Activated naive CD4-positive, alpha-beta T cell treated with anti-CD3 and anti-CD28 coated beads, Interleukin-2, amount 50 U/mL, for 72 hours (primary cell): ENCODE measurements around the gene PPP2R1B. TPM values are rescaled to one million over a fixed set of nuclear protein-coding genes. Genes with fewer than 3 reads are reported as not detected.

Experiments used
- ATAC-seq, 2 donors: fragments of 150-1000 bp; cut with Tn5 transposase; 2 replicates each; pipeline ENCODE4 v1.10.0; 2021; ENCODE audit warnings: mild to moderate bottlenecking in 2 of 2, moderate library complexity in 2 of 2
- DNase-seq, 2 donors: peaks; one replicate each; pipeline ENCODE4 v3.0.0; 2021 to 2022; ENCODE audit warnings: low spot score in 2 of 2
- H3K27ac Mint-ChIP-seq, 2 donors: one replicate each; pipeline ENCODE4 v1.8.0; 2022; ENCODE audit warnings: mild to moderate bottlenecking in 2 of 2, mixed read lengths in 2 of 2
- H3K36me3 Mint-ChIP-seq, 2 donors: one replicate each; pipeline ENCODE4 v1.8.0; 2022; ENCODE audit warnings: mixed read lengths in 2 of 2
- H3K9me3 Mint-ChIP-seq, 2 donors: one replicate each; pipeline ENCODE4 v1.8.0; 2022; ENCODE audit warnings: mixed read lengths in 2 of 2
- total RNA-seq, 2 donors: library from RNA; stranded (reverse); gene quantifications; one replicate each; pipeline ENCODE4 v1.2.3, GENCODE V29; 2022

Gene PPP2R1B
- total RNA-seq, 2 donors from 2014 or later: 53.9 to 57.3 TPM

GRCh38 chr11:111737444-111738210 is 28.6 kb downstream of the PPP2R1B start:
- Mint-ChIP-seq H3K27ac (peak overlapping the region; percentile 28 to 79), H3K9me3 (no peaks in the 10 kb centered on the region), H3K36me3 (peaks cover 6 to 9% of the 10 kb centered on the region in 2 donors)
- no peak for DNase-seq
- ATAC-seq: no peak

- Mint-ChIP-seq H3K36me3 (peaks cover 6 to 9% of the 10 kb centered on the region in 2 donors), H3K9me3 (no peaks in the 10 kb centered on the region), H3K27ac (peak overlapping the region in 1 of 2 donors; percentile 79)
- ATAC-seq: no peak
- DNase-seq: no peak
These were observed 29.4 kb downstream of the PPP2R1B start for GRCh38 chr11:111736621-111737443.

- Mint-ChIP-seq H3K36me3 (peaks cover 4 to 6% of the 10 kb centered on the region in 2 donors), H3K9me3 (no peaks in the 10 kb centered on the region), H3K27ac (peak overlapping the region; percentile 36 to 79)
- ATAC-seq (no peak), DNase-seq (no peak)
These were observed 30.0 kb downstream of the PPP2R1B start for GRCh38 chr11:111736181-111736590.

GRCh38 chr11:111735262-111736116 is 30.7 kb downstream of the PPP2R1B start:
- Mint-ChIP-seq H3K27ac (peak overlapping the region; percentile 36 to 79), H3K9me3 (no peaks in the 10 kb centered on the region), H3K36me3 (peaks cover 0 to under 1% of the 10 kb centered on the region in 2 donors)
- DNase-seq (no peak), ATAC-seq (no peak)

GRCh38 chr11:111734954-111735261 is 31.3 kb downstream of the PPP2R1B start:
- Mint-ChIP-seq H3K9me3 (no peaks in the 10 kb centered on the region), H3K36me3 (no peaks in the 10 kb centered on the region), H3K27ac (peak overlapping the region; percentile 79 to 85)
- ATAC-seq (no peak), DNase-seq (no peak)

- DNase-seq: no peak
These were observed 31.9 kb downstream of the PPP2R1B start for GRCh38 chr11:111734101-111734953.

DNA sequence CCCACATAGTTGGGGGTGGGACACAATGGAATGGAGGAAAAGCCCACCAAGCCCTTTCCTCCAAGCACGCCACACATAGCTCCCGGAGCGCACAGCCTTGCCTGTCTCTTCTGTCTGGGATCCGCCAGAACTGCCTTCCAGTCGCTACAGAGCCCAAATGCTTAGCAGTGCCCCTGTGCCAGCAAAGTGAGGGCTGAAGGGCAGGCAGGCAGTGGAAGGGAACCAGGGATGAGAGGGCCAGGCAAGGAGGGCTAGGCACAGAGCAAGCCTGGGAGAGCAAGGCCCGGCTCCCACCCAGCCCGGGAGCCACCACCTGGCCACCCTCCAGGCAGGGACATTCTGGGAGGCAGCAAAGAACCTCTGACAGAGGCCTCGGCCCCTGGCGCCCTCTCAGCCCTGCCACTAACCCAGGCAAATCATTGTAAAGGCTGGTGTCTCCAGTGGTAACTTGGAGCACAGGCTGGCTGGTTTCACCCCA is 32.5 kb downstream of the PPP2R1B start:
- DNase-seq (no peak), ATAC-seq (peak in 1 of 2 donors; percentile 14)
- Mint-ChIP-seq H3K36me3 (no peaks in the 10 kb centered on the region), H3K9me3 (no peaks in the 10 kb centered on the region), H3K27ac (no peak overlapping the region)

More at GRCh38 chr11:111734101-111734953, 31.9 kb downstream of the PPP2R1B start:
- Mint-ChIP-seq H3K9me3 (no peaks in the 10 kb centered on the region), H3K27ac (peak overlapping the region; percentile 79 to 85), H3K36me3 (no peaks in the 10 kb centered on the region)
- peak in 1 of 2 donors; percentile 10 for ATAC-seq

DNA sequence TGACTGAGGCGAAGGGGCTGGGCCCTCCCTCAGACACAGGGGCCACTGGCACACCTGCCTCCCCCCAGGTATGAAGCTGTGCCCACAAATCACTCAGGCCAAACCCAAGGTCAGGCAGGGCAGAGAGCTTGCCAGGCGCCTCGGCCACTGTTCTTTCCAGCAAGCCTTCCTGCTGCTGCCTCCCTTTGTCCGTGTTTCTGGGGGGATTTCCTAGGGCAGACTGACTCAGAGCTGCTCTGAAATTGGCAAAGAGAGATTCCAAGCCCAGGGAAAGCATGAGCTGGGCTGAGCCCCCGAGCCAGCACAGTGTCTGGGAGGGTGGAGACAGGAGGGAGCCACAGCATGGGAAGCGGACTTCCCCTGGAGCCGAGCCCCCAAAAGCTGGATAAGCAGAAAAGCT is 33.2 kb downstream of the PPP2R1B start:
- no peak for DNase-seq
- Mint-ChIP-seq H3K27ac (peak overlapping the region; percentile 44 to 60), H3K36me3 (no peaks in the 10 kb centered on the region), H3K9me3 (no peaks in the 10 kb centered on the region)
- ATAC-seq: no peak

DNA sequence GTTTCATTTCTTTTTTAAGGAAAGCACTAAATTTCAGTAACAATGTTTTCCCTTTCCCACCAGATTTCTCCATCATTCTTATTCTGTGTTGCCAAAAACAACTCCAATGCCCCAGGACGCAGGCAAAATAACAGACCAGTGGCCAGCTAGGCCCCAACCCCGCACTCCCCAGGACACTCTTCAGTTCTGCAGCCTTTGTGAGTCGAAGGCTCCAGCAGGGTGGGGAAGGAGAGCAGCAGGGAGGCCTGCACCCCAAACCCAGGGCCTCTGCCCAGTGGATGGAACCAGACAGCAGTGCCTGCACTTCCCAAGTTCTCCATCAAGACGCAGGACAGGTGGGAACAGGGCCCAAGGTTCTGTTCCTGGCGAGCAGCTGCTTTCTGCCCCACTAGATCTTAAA is 34.4 kb downstream of the PPP2R1B start:
- ATAC-seq (no peak), DNase-seq (no peak)
- H3K36me3 Mint-ChIP-seq: no peaks in the 10 kb centered on the region
- no peak overlapping the region for H3K27ac Mint-ChIP-seq
- no peaks in the 10 kb centered on the region for H3K9me3 Mint-ChIP-seq

DNA sequence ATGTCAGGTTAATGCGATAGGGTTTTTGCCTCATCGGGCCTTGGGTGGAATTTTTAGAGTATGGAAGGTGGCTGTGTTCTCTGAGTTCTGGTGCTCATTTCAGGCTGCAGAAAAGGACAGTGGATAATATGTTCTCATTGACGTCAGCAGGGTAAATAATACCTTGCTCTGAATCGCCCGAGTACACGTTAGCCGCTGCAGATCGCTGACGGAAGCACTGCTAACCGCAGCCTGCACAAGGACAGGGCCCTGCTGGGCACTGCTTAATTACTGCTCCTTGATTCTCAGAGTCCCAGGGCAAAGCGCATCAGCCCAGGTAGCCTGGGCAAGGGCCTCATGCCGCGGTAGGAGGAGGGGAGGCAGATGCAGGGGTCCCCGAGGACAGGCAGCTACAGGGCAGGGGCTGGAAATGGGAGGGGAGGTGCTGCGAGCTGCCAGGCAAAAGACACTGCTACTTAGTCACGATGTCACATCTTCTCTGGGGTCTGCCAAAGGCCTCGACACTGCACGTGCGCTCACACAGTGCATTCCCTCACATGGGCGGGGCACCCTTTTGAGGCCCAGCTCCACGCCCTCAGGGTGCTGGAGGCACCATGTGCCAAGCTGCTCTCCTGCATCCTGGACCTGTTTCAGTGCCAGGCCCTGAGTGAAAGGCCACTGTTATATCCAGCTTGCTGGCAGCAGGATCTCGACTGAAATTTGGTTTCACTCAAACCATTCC is 35.2 kb downstream of the PPP2R1B start:
- no peaks in the 10 kb centered on the region for H3K36me3 Mint-ChIP-seq
- ATAC-seq: no peak
- no peak overlapping the region for H3K27ac Mint-ChIP-seq
- DNase-seq: no peak
- no peaks in the 10 kb centered on the region for H3K9me3 Mint-ChIP-seq

DNA sequence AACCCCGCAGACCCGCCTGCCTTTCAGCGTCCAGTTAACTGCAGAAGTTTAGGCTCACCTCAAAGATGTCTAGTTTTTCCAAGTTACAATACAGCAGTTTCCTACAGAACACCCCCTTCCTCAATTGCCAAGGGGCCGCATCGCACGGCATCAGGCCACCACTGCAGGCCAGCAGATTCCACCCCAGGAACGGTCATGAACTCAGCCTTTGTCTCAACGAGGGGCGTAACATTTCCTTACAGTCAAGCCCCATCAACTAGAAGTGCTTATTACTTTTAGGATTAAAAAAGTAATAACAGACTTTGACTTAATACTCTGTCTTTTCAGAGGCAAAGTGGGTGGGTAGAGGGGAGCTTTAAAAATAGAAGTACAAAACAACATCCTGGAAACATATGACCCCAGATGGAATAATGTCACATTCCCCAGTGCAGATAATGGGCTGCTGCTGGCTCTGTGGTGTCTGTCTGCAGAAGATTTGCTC is 36.3 kb downstream of the PPP2R1B start:
- ATAC-seq (no peak), DNase-seq (no peak)
- no peaks in the 10 kb centered on the region for H3K9me3 Mint-ChIP-seq
- H3K27ac Mint-ChIP-seq: no peak overlapping the region
- no peaks in the 10 kb centered on the region for H3K36me3 Mint-ChIP-seq

DNA sequence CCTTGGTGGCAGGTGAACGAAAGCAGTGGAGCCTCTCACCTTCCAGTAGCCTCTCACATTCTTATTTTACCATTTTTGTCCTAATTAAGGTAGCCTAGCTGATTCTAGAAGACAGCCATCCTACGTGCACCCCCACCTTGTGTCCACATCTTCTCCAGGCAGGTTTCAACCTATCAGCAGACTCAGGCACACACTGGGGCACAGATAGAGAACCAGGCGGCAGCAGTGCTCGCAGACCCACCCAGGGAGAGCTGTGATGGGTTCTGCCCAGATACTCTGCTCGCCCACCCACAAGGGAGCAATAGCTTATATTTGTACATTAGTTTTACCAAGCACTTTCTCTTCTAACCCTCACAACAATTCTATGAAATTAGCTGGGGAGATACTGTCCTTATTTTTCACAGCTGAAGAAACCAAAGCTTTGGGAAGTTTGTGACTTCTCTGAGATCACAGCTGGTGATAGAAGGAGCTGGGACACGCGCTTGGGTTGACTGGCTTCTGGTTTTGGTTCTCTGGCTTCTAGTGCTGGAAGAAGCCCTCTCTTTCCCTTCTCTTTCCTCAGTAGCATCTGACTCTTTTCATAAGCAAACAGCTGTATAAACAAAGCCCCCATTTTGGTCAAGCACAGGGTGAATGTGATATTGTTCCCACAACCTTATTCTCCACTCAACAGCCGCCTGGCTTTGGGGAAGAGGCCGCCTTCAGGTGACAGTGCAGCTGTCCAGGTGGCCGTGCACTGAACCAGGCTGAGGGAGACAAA is 36.9 kb downstream of the PPP2R1B start:
- Mint-ChIP-seq H3K36me3 (no peaks in the 10 kb centered on the region), H3K9me3 (no peaks in the 10 kb centered on the region), H3K27ac (peak overlapping the region in 1 of 2 donors; percentile 68)
- no peak for ATAC-seq
- no peak for DNase-seq

DNA sequence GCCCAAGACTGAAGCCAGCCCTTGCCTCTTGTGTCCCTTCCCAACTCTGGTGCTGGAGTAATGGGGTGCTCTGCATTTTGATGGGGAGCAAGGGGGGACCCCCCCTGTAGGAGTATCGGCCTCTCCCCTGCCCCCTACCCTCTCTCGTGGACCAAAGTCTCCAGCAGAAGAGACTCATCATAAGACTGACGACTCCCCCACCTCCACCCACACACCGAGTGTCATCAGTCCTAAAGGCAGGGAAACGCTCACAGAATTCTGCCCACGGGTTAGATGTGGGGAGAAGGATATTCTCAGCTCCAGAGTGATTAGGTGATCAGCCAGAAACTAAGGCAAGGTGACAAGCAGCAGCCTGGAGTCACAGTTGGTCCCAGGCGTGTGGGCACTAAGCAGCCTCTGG is 38.8 kb downstream of the PPP2R1B start:
- ATAC-seq: no peak
- H3K9me3 Mint-ChIP-seq: no peaks in the 10 kb centered on the region

DNA sequence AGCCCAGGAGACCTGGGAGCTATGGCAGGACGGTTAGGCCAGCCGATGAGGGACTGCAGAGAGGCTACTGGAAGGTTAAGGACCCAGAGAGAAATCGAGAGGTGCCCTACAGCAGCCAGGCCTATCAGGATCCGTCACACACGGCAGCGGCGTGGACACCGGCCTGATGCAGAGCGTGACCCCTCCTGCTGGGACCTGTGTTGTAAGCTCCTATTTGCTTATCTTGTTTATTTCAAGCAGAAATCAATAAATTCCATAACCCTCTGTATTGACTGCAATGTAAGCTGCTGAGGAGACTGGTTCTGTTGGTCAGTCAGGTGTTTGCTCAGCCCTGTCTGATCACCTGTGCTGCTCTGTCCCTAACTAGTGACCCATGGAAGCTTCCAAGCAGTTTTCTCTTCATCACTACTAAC is 39.9 kb downstream of the PPP2R1B start:
- H3K36me3 Mint-ChIP-seq: no peaks in the 10 kb centered on the region
- no peaks in the 10 kb centered on the region for H3K9me3 Mint-ChIP-seq
- ATAC-seq (no peak), DNase-seq (no peak)
- no peak overlapping the region for H3K27ac Mint-ChIP-seq

More for the DNA sequence above, 38.8 kb downstream of the PPP2R1B start:
- no peak for DNase-seq
- Mint-ChIP-seq H3K27ac (no peak overlapping the region), H3K36me3 (no peaks in the 10 kb centered on the region)

DNA sequence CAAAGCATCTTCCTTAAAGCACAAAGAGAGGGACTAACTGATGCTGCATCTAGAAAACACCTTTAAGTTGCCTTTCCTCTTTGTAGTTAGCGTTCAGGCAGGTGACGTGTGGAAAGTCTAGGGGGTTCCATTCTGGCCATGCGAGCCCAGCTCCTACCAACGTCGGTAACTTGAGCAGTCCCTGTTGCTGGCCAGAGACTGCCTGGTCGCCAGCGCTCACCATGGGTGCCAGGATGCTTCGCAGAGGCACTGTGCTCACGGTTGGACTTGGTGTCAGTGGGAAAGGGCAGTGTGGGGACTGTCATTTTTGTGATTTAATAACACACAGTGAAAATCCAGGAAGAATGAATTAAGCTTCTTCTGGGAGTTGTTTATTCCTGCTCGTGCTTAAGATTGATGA is 40.6 kb downstream of the PPP2R1B start:
- H3K36me3 Mint-ChIP-seq: no peaks in the 10 kb centered on the region
- DNase-seq (no peak), ATAC-seq (no peak)
- no peak overlapping the region for H3K27ac Mint-ChIP-seq
- no peaks in the 10 kb centered on the region for H3K9me3 Mint-ChIP-seq
